ENCODE data around the gene R3HDM1.

The R3HDM1 gene

DNA sequence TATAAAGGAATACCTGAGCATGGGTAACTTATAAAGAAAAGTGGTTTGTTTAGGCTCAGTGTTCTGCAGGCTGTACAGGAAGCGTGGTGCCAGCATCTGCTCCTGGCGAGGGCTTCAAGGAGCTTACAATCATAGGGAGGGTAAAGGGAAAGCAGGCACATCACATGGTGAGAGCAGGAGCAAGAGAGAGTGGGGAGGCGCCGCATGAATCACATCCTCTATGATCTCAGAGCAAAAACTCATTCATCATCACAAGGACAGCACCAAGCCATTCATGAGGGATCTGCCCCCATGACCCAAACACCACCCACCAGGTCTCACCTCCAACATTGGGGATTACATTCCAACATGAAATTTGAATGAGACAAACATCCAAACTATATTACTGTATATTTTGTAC is 32.5 kb downstream of the R3HDM1 start:
- TF ChIP-seq YY1 (IDR thresholded peaks at IDR 0.05; ENCODE audit: insufficient read depth, insufficient read length): no peak

GRCh38 chr2:135570884-135571283 is 39.6 kb downstream of the R3HDM1 start:
- H3K27me3 ChIP-seq (ENCODE audit: insufficient read depth, insufficient read length): no peaks in the 10 kb centered on the region

More for the DNA sequence above, 32.5 kb downstream of the R3HDM1 start:
- Histone ChIP-seq H3K9me3 (ENCODE audit: insufficient read depth, low read length) (no peaks in the 10 kb centered on the region), H3K4me1 (ENCODE audit: insufficient read depth, insufficient read length) (no peaks in the 10 kb centered on the region), H3K36me3 (ENCODE audit: insufficient read depth, insufficient read length, low read length) (peaks cover 36% of the 10 kb centered on the region), H3K27me3 (ENCODE audit: insufficient read depth, insufficient read length) (no peaks in the 10 kb centered on the region), H3K4me3 (ENCODE audit: insufficient read length, low read depth) (no peak overlapping the region), H3K9ac (ENCODE audit: insufficient read length, low read depth) (no peak overlapping the region)
- DNase-seq (ENCODE audit: low read depth, low spot score): no peak

DNA sequence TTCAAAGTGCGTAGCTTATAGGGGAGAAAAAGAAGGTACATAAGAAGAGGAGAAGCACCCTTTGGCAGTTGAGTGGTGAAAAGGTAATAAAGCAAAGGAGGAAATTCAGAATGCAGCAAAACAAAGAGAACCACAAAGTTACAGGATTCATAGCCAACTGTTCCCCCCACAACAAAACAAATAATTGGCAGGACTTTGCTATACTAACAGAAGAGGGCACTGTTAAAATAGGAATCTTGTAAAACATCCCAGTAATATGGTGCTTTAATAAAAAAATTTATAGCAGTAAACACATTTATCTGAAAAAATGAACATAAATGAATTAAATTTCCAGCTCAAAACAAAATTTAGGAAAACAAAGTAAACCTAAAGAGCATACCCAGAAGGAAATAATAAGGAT is 42.3 kb downstream of the R3HDM1 start:
- TF ChIP-seq ZNF274 (IDR thresholded peaks at IDR 0.05; ENCODE audit: low read depth, low read length) (no peak), SUZ12 (IDR thresholded peaks at IDR 0.05; ENCODE audit: extremely low read depth, insufficient read depth, insufficient read length) (no peak), YY1 (IDR thresholded peaks at IDR 0.05; ENCODE audit: insufficient read depth, insufficient read length) (no peak)
- H3K9ac ChIP-seq (ENCODE audit: insufficient read length, low read depth): no peak overlapping the region
- no peaks in the 10 kb centered on the region for H3K27me3 ChIP-seq (ENCODE audit: insufficient read depth, insufficient read length)
- no peak overlapping the region for H3K4me3 ChIP-seq (ENCODE audit: insufficient read length, low read depth)
- H3K9me3 ChIP-seq (ENCODE audit: insufficient read depth, low read length): no peaks in the 10 kb centered on the region
- no peaks in the 10 kb centered on the region for H3K4me1 ChIP-seq (ENCODE audit: insufficient read depth, insufficient read length)
- H3K36me3 ChIP-seq (ENCODE audit: insufficient read depth, insufficient read length, low read length): peaks cover 10% of the 10 kb centered on the region
- no peak for DNase-seq (ENCODE audit: low read depth, low spot score)

More at GRCh38 chr2:135570884-135571283, 39.6 kb downstream of the R3HDM1 start:
- H3K4me1 ChIP-seq (ENCODE audit: insufficient read depth, insufficient read length): no peaks in the 10 kb centered on the region
- H3K4me3 ChIP-seq (ENCODE audit: insufficient read length, low read depth): no peak overlapping the region
- TF ChIP-seq YY1 (IDR thresholded peaks at IDR 0.05; ENCODE audit: insufficient read depth, insufficient read length): no peak
- no peak for TF ChIP-seq SUZ12 (IDR thresholded peaks at IDR 0.05; ENCODE audit: extremely low read depth, insufficient read depth, insufficient read length)
- no peak for TF ChIP-seq ZNF274 (IDR thresholded peaks at IDR 0.05; ENCODE audit: low read depth, low read length)
- H3K9ac ChIP-seq (ENCODE audit: insufficient read length, low read depth): no peak overlapping the region
- peaks cover 25% of the 10 kb centered on the region for H3K36me3 ChIP-seq (ENCODE audit: insufficient read depth, insufficient read length, low read length)
- DNase-seq (ENCODE audit: low read depth, low spot score): no peak
- no peaks in the 10 kb centered on the region for H3K9me3 ChIP-seq (ENCODE audit: insufficient read depth, low read length)

GRCh38 chr2:135581282-135581681 is 50.0 kb downstream of the R3HDM1 start:
- H3K9ac ChIP-seq (ENCODE audit: insufficient read length, low read depth): no peak overlapping the region
- H3K9me3 ChIP-seq (ENCODE audit: insufficient read depth, low read length): no peaks in the 10 kb centered on the region
- TF ChIP-seq ZNF274 (IDR thresholded peaks at IDR 0.05; ENCODE audit: low read depth, low read length): no peak
- TF ChIP-seq YY1 (IDR thresholded peaks at IDR 0.05; ENCODE audit: insufficient read depth, insufficient read length): no peak
- TF ChIP-seq SUZ12 (IDR thresholded peaks at IDR 0.05; ENCODE audit: extremely low read depth, insufficient read depth, insufficient read length): no peak
- H3K4me1 ChIP-seq (ENCODE audit: insufficient read depth, insufficient read length): no peaks in the 10 kb centered on the region
- no peak overlapping the region for H3K4me3 ChIP-seq (ENCODE audit: insufficient read length, low read depth)
- no peak for DNase-seq (ENCODE audit: low read depth, low spot score)
- H3K27me3 ChIP-seq (ENCODE audit: insufficient read depth, insufficient read length): no peaks in the 10 kb centered on the region
- no peaks in the 10 kb centered on the region for H3K36me3 ChIP-seq (ENCODE audit: insufficient read depth, insufficient read length, low read length)

DNA sequence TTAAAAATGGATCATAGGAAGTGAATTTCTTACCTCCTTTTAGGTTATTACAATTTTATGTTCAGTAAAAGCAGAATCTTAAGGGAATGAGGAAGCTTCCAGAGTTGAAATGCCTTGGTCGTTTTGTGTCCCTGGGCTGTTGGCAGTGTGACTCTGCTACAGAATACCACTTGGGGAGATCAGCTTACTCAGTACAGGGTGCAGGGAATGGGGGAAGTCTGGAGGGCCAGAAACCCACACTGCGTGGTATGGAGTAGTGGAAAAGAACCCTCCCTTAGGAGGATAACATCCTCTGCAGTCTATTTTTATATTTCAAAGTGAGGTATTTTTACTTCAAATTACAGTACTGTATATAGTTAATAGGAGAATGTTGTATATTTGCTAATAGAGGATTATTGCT is 51.1 kb downstream of the R3HDM1 start:
- H3K9me3 ChIP-seq (ENCODE audit: insufficient read depth, low read length): no peaks in the 10 kb centered on the region
- no peak overlapping the region for H3K4me3 ChIP-seq (ENCODE audit: insufficient read length, low read depth)
- no peak overlapping the region for H3K9ac ChIP-seq (ENCODE audit: insufficient read length, low read depth)
- TF ChIP-seq YY1 (IDR thresholded peaks at IDR 0.05; ENCODE audit: insufficient read depth, insufficient read length): no peak
- no peak for TF ChIP-seq ZNF274 (IDR thresholded peaks at IDR 0.05; ENCODE audit: low read depth, low read length)
- TF ChIP-seq SUZ12 (IDR thresholded peaks at IDR 0.05; ENCODE audit: extremely low read depth, insufficient read depth, insufficient read length): no peak
- H3K4me1 ChIP-seq (ENCODE audit: insufficient read depth, insufficient read length): no peaks in the 10 kb centered on the region
- no peak for DNase-seq (ENCODE audit: low read depth, low spot score)
- H3K36me3 ChIP-seq (ENCODE audit: insufficient read depth, insufficient read length, low read length): no peaks in the 10 kb centered on the region
- H3K27me3 ChIP-seq (ENCODE audit: insufficient read depth, insufficient read length): no peaks in the 10 kb centered on the region

DNA sequence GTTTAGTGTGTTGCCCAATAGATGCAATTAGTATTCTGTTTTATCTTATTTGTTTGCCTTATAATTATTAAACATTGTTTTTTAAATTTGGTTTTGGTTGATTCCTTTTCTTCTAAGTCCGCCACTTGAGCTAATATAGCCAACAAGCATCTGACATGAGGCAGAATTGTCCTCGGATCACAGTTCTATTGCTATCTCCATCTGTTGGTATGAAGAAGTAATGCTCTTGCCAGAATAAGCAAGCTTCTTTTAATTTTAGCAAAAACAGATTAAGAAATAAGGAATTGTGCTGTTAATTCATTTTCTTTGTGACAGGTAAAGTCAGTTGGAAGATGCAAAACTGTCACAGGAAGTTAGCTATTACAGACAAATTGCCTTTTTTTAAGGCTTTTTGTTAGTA is 54.3 kb downstream of the R3HDM1 start:
- Histone ChIP-seq H3K9ac (ENCODE audit: insufficient read length, low read depth) (no peak overlapping the region), H3K4me1 (ENCODE audit: insufficient read depth, insufficient read length) (no peaks in the 10 kb centered on the region), H3K4me3 (ENCODE audit: insufficient read length, low read depth) (no peak overlapping the region), H3K9me3 (ENCODE audit: insufficient read depth, low read length) (peaks cover 6% of the 10 kb centered on the region; the same call in 1 of the 2 replicates), H3K36me3 (ENCODE audit: insufficient read depth, insufficient read length, low read length) (no peaks in the 10 kb centered on the region), H3K27me3 (ENCODE audit: insufficient read depth, insufficient read length) (no peaks in the 10 kb centered on the region)
- TF ChIP-seq SUZ12 (IDR thresholded peaks at IDR 0.05; ENCODE audit: extremely low read depth, insufficient read depth, insufficient read length) (no peak), ZNF274 (IDR thresholded peaks at IDR 0.05; ENCODE audit: low read depth, low read length) (no peak), YY1 (IDR thresholded peaks at IDR 0.05; ENCODE audit: insufficient read depth, insufficient read length) (no peak)
- no peak for DNase-seq (ENCODE audit: low read depth, low spot score)

- peaks cover 11% of the 10 kb centered on the region for H3K9me3 ChIP-seq (ENCODE audit: insufficient read depth, low read length)
- TF ChIP-seq SUZ12 (IDR thresholded peaks at IDR 0.05; ENCODE audit: extremely low read depth, insufficient read depth, insufficient read length) (no peak), ZNF274 (IDR thresholded peaks at IDR 0.05; ENCODE audit: low read depth, low read length) (no peak), YY1 (IDR thresholded peaks at IDR 0.05; ENCODE audit: insufficient read depth, insufficient read length) (no peak)
- H3K27me3 ChIP-seq (ENCODE audit: insufficient read depth, insufficient read length): no peaks in the 10 kb centered on the region
- H3K9ac ChIP-seq (ENCODE audit: insufficient read length, low read depth): no peak overlapping the region
- no peaks in the 10 kb centered on the region for H3K4me1 ChIP-seq (ENCODE audit: insufficient read depth, insufficient read length)
- no peak for DNase-seq (ENCODE audit: low read depth, low spot score)
- no peaks in the 10 kb centered on the region for H3K36me3 ChIP-seq (ENCODE audit: insufficient read depth, insufficient read length, low read length)
- no peak overlapping the region for H3K4me3 ChIP-seq (ENCODE audit: insufficient read length, low read depth)
Observed at GRCh38 chr2:135586148-135586547, 54.9 kb downstream of the R3HDM1 start.

DNA sequence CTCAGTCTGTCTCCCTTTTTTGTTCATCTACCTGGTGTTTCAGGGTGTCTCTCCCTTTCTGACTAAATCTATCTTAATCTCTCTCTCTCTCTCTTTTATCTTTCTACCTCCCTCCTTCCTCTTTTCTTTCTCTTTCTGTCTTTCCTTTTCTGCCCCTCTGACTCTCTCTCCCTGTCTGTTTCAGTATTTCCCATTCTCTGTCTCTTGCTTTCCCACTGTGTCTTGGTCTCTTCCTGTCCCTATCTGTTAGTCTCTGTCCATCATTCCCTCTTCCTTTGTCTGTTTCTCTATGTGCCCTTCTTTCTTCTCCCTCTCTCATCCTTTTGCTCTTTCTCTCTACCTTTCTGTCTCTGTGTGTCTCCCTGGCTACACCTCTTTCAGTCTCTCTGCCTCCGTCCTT is 56.7 kb downstream of the R3HDM1 start:
- no peaks in the 10 kb centered on the region for H3K36me3 ChIP-seq (ENCODE audit: insufficient read depth, insufficient read length, low read length)
- no peaks in the 10 kb centered on the region for H3K27me3 ChIP-seq (ENCODE audit: insufficient read depth, insufficient read length)
- DNase-seq (ENCODE audit: low read depth, low spot score): no peak
- no peak overlapping the region for H3K4me3 ChIP-seq (ENCODE audit: insufficient read length, low read depth)
- no peak overlapping the region for H3K9ac ChIP-seq (ENCODE audit: insufficient read length, low read depth)
- TF ChIP-seq SUZ12 (IDR thresholded peaks at IDR 0.05; ENCODE audit: extremely low read depth, insufficient read depth, insufficient read length): no peak
- no peak for TF ChIP-seq ZNF274 (IDR thresholded peaks at IDR 0.05; ENCODE audit: low read depth, low read length)
- TF ChIP-seq YY1 (IDR thresholded peaks at IDR 0.05; ENCODE audit: insufficient read depth, insufficient read length): no peak
- no peaks in the 10 kb centered on the region for H3K4me1 ChIP-seq (ENCODE audit: insufficient read depth, insufficient read length)
- H3K9me3 ChIP-seq (ENCODE audit: insufficient read depth, low read length): peaks cover 25% of the 10 kb centered on the region

Data from NT2/D1 (cell line).